CD14-positive monocyte (primary cell): ENCODE results near the gene GIMAP5. TPM values are rescaled to one million over a fixed set of nuclear protein-coding genes. Genes with fewer than 3 reads are reported as not detected.

Experiments
- DNase-seq, 3 donors: peaks; one replicate each; pipeline ENCODE4 v3.0.0-alpha.2; 2011 to 2022
- H2AFZ ChIP-seq: 2 replicates; pipeline ENCODE4 v1.6.0; 2012; ENCODE audit warnings: mild to moderate bottlenecking, low read depth, low read length, inconsistent platforms; ENCODE audit not compliant: insufficient read depth, poor library complexity, severe bottlenecking
- H3K27ac ChIP-seq, 2 donors: 1 replicate in 1 of 2; 2 replicates in 1 of 2; pipeline ENCODE4 v1.5.1; 2012 to 2013; ENCODE audit warnings: low read length in 2 of 2, control low read depth in 1 of 2, inconsistent platforms in 1 of 2, low read depth in 1 of 2, mild to moderate bottlenecking in 1 of 2
- H3K27me3 ChIP-seq, 2 donors: one replicate each; pipeline versions ENCODE4 v1.6.0 to v1.6.1; 2011 to 2013; ENCODE audit warnings: low read length in 2 of 2; ENCODE audit not compliant: control insufficient read depth in 2 of 2, insufficient read depth in 2 of 2
- H3K36me3 ChIP-seq, 2 donors: replicated peaks in 1 of 2; 1 replicate in 1 of 2; 2 replicates in 1 of 2; pipeline versions ENCODE4 v1.5.1 to v1.6.1; 2012 to 2013; ENCODE audit warnings: low read length in 2 of 2, control low read depth in 1 of 2, inconsistent platforms in 1 of 2, mild to moderate bottlenecking in 1 of 2; ENCODE audit not compliant: insufficient read depth in 2 of 2, control insufficient read depth in 1 of 2
- H3K4me1 ChIP-seq, 2 donors: 1 replicate in 1 of 2; 2 replicates in 1 of 2; pipeline versions ENCODE4 v1.5.1 to v1.6.1; 2012 to 2013; ENCODE audit warnings: low read length in 2 of 2, control low read depth in 1 of 2, inconsistent platforms in 1 of 2, mild to moderate bottlenecking in 1 of 2, moderate library complexity in 1 of 2; ENCODE audit not compliant: insufficient read depth in 2 of 2, control insufficient read depth in 1 of 2
- H3K4me2 ChIP-seq: replicated peaks from 2 replicates; pipeline ENCODE3; 2012; ENCODE audit warnings: low read length, moderate library complexity, mild to moderate bottlenecking; ENCODE audit not compliant: poor library complexity, severe bottlenecking; ENCODE audit errors: extremely low read depth
- H3K4me3 ChIP-seq, 3 experiments: fragments of 200-600 bp in 1 of 3; sonication (generic) in 1 of 3; replicated peaks in 1 of 3; 1 replicate in 2 of 3; 2 replicates in 1 of 3; pipeline ENCODE4 v1.5.1; 2011 to 2013; ENCODE audit warnings: low read length in 3 of 3, mild to moderate bottlenecking in 3 of 3, control low read depth in 2 of 3, low read depth in 2 of 3, inconsistent platforms in 1 of 3, moderate library complexity in 1 of 3
- H3K79me2 ChIP-seq: 2 replicates; pipeline ENCODE4 v1.6.0; 2012; ENCODE audit warnings: mild to moderate bottlenecking, control low read depth, inconsistent platforms, low read length, moderate library complexity; ENCODE audit not compliant: insufficient read depth
- H3K9ac ChIP-seq: 2 replicates; pipeline ENCODE4 v1.6.0; 2017; ENCODE audit warnings: low read length, mild to moderate bottlenecking; ENCODE audit not compliant: insufficient read depth, poor library complexity, severe bottlenecking
- H3K9me3 ChIP-seq, 2 donors: replicated peaks in 1 of 2; 1 replicate in 1 of 2; 2 replicates in 1 of 2; pipeline versions ENCODE4 v1.5.1 to v1.6.1; 2012 to 2013; ENCODE audit warnings: low read length in 2 of 2, control low read depth in 1 of 2; ENCODE audit not compliant: control insufficient read depth in 1 of 2, insufficient read depth in 1 of 2
- H4K20me1 ChIP-seq: 2 replicates; pipeline ENCODE4 v1.6.0; 2012; ENCODE audit warnings: mild to moderate bottlenecking, low read length, control low read depth, moderate library complexity; ENCODE audit not compliant: insufficient read depth
- H3K27ac Mint-ChIP-seq, 7 donors: one replicate each; pipeline ENCODE4 v1.8.0; 2020; ENCODE audit warnings: mild to moderate bottlenecking in 7 of 7, mixed read lengths in 7 of 7, moderate library complexity in 6 of 7, inconsistent platforms in 2 of 7
- H3K27me3 Mint-ChIP-seq, 3 donors: one replicate each; pipeline ENCODE4 v1.8.0; 2021 to 2022; ENCODE audit warnings: low read depth in 3 of 3, mild to moderate bottlenecking in 3 of 3, mixed read lengths in 3 of 3, moderate library complexity in 3 of 3, inconsistent platforms in 1 of 3
- H3K36me3 Mint-ChIP-seq, 2 donors: one replicate each; pipeline ENCODE4 v1.8.0; 2020; ENCODE audit warnings: mixed read lengths in 2 of 2, inconsistent platforms in 1 of 2, mild to moderate bottlenecking in 1 of 2
- H3K4me1 Mint-ChIP-seq: one replicate; pipeline ENCODE4 v1.8.0; 2020; ENCODE audit warnings: mild to moderate bottlenecking, mixed read lengths
- H3K4me3 Mint-ChIP-seq, 2 donors: one replicate each; pipeline ENCODE4 v1.8.0; 2020; ENCODE audit warnings: mild to moderate bottlenecking in 2 of 2, mixed read lengths in 2 of 2, moderate library complexity in 1 of 2
- H3K9me3 Mint-ChIP-seq, 7 donors: one replicate each; pipeline ENCODE4 v1.8.0; 2020 to 2022; ENCODE audit warnings: mixed read lengths in 7 of 7, mild to moderate bottlenecking in 6 of 7, moderate library complexity in 6 of 7, inconsistent platforms in 2 of 7
- CTCF ChIP-seq: fragments of 200-600 bp; IDR thresholded peaks from one replicate; pipeline ENCODE4 v1.8.0; 2022; ENCODE audit warnings: antibody characterized with exemption, mild to moderate bottlenecking
- WGBS: methylation state at CpG from one replicate; pipeline ENCODE4 v1.1.5; 2013; ENCODE audit warnings: missing lambda C conversion rate; ENCODE audit not compliant: insufficient coverage; 5-methylcytosine and 5-hydroxymethylcytosine counted together
- intact Hi-C, 2 donors: fragments of 100-400 bp; cut with micrococcal nuclease; formaldehyde crosslinking; loops; one replicate each; pipeline versions ENCODE4 v1.15.0 to v1.15.1; 2023
- polyA plus RNA-seq, 3 donors: library from polyadenylated mRNA; depleted of rRNA in 1 of 3; unstranded in 2 of 3; stranded (reverse) in 1 of 3; fragments of 300-500 nt in 2 of 3; fragments of >200 nt in 1 of 3; fragmentation: Illumina TruSeq in 2 of 3; gene quantifications; 1 replicate in 2 of 3; 2 replicates in 1 of 3; pipeline ENCODE4 v1.2.3, GENCODE V29; 2012 to 2021

The GIMAP5 gene
- polyA plus RNA-seq, 3 donors = 13.4 to 17.1 (median 14.4) TPM

GRCh38 chr7:150734254-150734653 is 3.0 kb upstream of the GIMAP5 start:
- no peak for TF ChIP-seq CTCF
- peaks cover 0 to 2% (median 0%) of the 10 kb centered on the region in 3 donors for H3K27me3 Mint-ChIP-seq
- H3K4me3 Mint-ChIP-seq = no peak overlapping the region
- Histone ChIP-seq H3K27ac (no peak overlapping the region), H3K27me3 (no peaks in the 10 kb centered on the region), H3K9ac (no peak overlapping the region), H3K9me3 (no peaks in the 10 kb centered on the region), H3K4me3 (no peak overlapping the region), H3K79me2 (peaks cover 22% of the 10 kb centered on the region), H2AFZ (no peak overlapping the region), H3K36me3 (no peaks in the 10 kb centered on the region), H3K4me2 (no peak overlapping the region), H4K20me1 (peaks cover 17% of the 10 kb centered on the region), H3K4me1 (peaks cover 18 to 30% of the 10 kb centered on the region in 2 donors)
- 87% methylated on average over 2 of the region's 3 CpGs for WGBS
- DNase-seq = peak in 1 of 3 donors; percentile 71
- intact Hi-C loops = no loop called here
- H3K27ac Mint-ChIP-seq = peak overlapping the region in 1 of 7 donors; percentile 4
- peaks cover 37% of the 10 kb centered on the region for H3K4me1 Mint-ChIP-seq
- peaks cover 0 to 3% of the 10 kb centered on the region in 2 donors for H3K36me3 Mint-ChIP-seq
- no peaks in the 10 kb centered on the region for H3K9me3 Mint-ChIP-seq

GRCh38 chr7:150735596-150736358 is 1.4 kb upstream of the GIMAP5 start:
- Mint-ChIP-seq H3K36me3 (peaks cover 8 to 11% of the 10 kb centered on the region in 2 donors), H3K4me1 (peaks cover 51% of the 10 kb centered on the region), H3K4me3 (no peak overlapping the region), H3K27me3 (peaks cover 0 to 2% (median 1%) of the 10 kb centered on the region in 3 donors), H3K27ac (no peak overlapping the region), H3K9me3 (peaks cover 0 to 8% (median 3%) of the 10 kb centered on the region in 7 donors)
- intact Hi-C loops = no loop called here
- Histone ChIP-seq H3K4me3 (no peak overlapping the region), H3K79me2 (peaks cover 33% of the 10 kb centered on the region), H3K27me3 (no peaks in the 10 kb centered on the region), H2AFZ (no peak overlapping the region), H3K9ac (no peak overlapping the region), H3K4me1 (peaks cover 28 to 46% of the 10 kb centered on the region in 2 donors), H4K20me1 (peaks cover 25% of the 10 kb centered on the region), H3K27ac (no peak overlapping the region), H3K4me2 (no peak overlapping the region), H3K36me3 (peaks cover 3 to 6% of the 10 kb centered on the region in 2 donors), H3K9me3 (no peaks in the 10 kb centered on the region)
- no peak for DNase-seq
- TF ChIP-seq CTCF = no peak
- 100% methylated on average over 1 of the region's 3 CpGs for WGBS
